ENCODE results near the gene CARD9.

CARD9 gene

GRCh38 chr9:136349546-136349945, 23.9 kb downstream of the CARD9 start:
- TF ChIP-seq, protein P1, sequence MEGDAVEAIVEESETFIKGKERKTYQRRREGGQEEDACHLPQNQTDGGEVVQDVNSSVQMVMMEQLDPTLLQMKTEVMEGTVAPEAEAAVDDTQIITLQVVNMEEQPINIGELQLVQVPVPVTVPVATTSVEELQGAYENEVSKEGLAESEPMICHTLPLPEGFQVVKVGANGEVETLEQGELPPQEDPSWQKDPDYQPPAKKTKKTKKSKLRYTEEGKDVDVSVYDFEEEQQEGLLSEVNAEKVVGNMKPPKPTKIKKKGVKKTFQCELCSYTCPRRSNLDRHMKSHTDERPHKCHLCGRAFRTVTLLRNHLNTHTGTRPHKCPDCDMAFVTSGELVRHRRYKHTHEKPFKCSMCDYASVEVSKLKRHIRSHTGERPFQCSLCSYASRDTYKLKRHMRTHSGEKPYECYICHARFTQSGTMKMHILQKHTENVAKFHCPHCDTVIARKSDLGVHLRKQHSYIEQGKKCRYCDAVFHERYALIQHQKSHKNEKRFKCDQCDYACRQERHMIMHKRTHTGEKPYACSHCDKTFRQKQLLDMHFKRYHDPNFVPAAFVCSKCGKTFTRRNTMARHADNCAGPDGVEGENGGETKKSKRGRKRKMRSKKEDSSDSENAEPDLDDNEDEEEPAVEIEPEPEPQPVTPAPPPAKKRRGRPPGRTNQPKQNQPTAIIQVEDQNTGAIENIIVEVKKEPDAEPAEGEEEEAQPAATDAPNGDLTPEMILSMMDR (IDR thresholded peaks at IDR 0.05; ENCODE audit: low read depth, low read length, poor library complexity, severe bottlenecking): no peak
- no peak for TF ChIP-seq EZH2phosphoT487 (IDR thresholded peaks at IDR 0.05; ENCODE audit: borderline replicate concordance, low read length)
- Histone ChIP-seq H3K79me2 (ENCODE audit: control insufficient read depth, low read length) (no peaks in the 10 kb centered on the region), H3K4me2 (ENCODE audit: low read length) (no peak overlapping the region), H3K4me1 (ENCODE audit: control insufficient read depth, low read length) (no peaks in the 10 kb centered on the region), H3K9me2 (replicated peaks; ENCODE audit: control insufficient read depth, low read length) (no peaks in the 10 kb centered on the region), H3K36me3 (ENCODE audit: control insufficient read depth, low read length) (no peaks in the 10 kb centered on the region), H3K27ac (ENCODE audit: low read depth, low read length) (no peak overlapping the region), H3K4me3 (ENCODE audit: low read length) (no peak overlapping the region), H3K27me3 (ENCODE audit: control insufficient read depth, low read length) (peaks cover 20% of the 10 kb centered on the region), H4K20me1 (ENCODE audit: control insufficient read depth, insufficient read depth, low read depth, low read length) (no peaks in the 10 kb centered on the region), H3F3A (ENCODE audit: control insufficient read depth, insufficient read depth) (no peaks in the 10 kb centered on the region), H3K9me3 (ENCODE audit: control insufficient read depth, insufficient read depth, low read length) (no peaks in the 10 kb centered on the region)

GRCh38 chr9:136348691-136349090, 24.8 kb downstream of the CARD9 start:
- Histone ChIP-seq H3K9me3 (ENCODE audit: control insufficient read depth, insufficient read depth, low read length) (no peaks in the 10 kb centered on the region), H3K79me2 (ENCODE audit: control insufficient read depth, low read length) (no peaks in the 10 kb centered on the region), H3K27ac (ENCODE audit: low read depth, low read length) (no peak overlapping the region), H3K27me3 (ENCODE audit: control insufficient read depth, low read length) (peaks cover 13% of the 10 kb centered on the region), H3K36me3 (ENCODE audit: control insufficient read depth, low read length) (no peaks in the 10 kb centered on the region), H3K4me2 (ENCODE audit: low read length) (no peak overlapping the region), H3K9me2 (replicated peaks; ENCODE audit: control insufficient read depth, low read length) (no peaks in the 10 kb centered on the region), H3K4me1 (ENCODE audit: control insufficient read depth, low read length) (no peaks in the 10 kb centered on the region), H4K20me1 (ENCODE audit: control insufficient read depth, insufficient read depth, low read depth, low read length) (no peaks in the 10 kb centered on the region), H3K4me3 (ENCODE audit: low read length) (no peak overlapping the region), H3F3A (ENCODE audit: control insufficient read depth, insufficient read depth) (no peaks in the 10 kb centered on the region)
- TF ChIP-seq EZH2phosphoT487 (IDR thresholded peaks at IDR 0.05; ENCODE audit: borderline replicate concordance, low read length): no peak
- TF ChIP-seq, protein P1 (IDR thresholded peaks at IDR 0.05; ENCODE audit: low read depth, low read length, poor library complexity, severe bottlenecking): no peak

GRCh38 chr9:136347472-136348256, 25.8 kb downstream of the CARD9 start:
- no peaks in the 10 kb centered on the region for H3K79me2 ChIP-seq (ENCODE audit: control insufficient read depth, low read length)
- no peak overlapping the region for H3K4me3 ChIP-seq (ENCODE audit: low read length)
- no peaks in the 10 kb centered on the region for H3K9me2 ChIP-seq (replicated peaks; ENCODE audit: control insufficient read depth, low read length)
- H3K4me2 ChIP-seq (ENCODE audit: low read length): no peak overlapping the region
- H3K27me3 ChIP-seq (ENCODE audit: control insufficient read depth, low read length): peaks cover 2% of the 10 kb centered on the region
- TF ChIP-seq, protein P1 (IDR thresholded peaks at IDR 0.05; ENCODE audit: low read depth, low read length, poor library complexity, severe bottlenecking): no peak
- TF ChIP-seq EZH2phosphoT487 (IDR thresholded peaks at IDR 0.05; ENCODE audit: borderline replicate concordance, low read length): no peak
- H3F3A ChIP-seq (ENCODE audit: control insufficient read depth, insufficient read depth): no peaks in the 10 kb centered on the region
- H3K9me3 ChIP-seq (ENCODE audit: control insufficient read depth, insufficient read depth, low read length): no peaks in the 10 kb centered on the region
- no peak overlapping the region for H3K27ac ChIP-seq (ENCODE audit: low read depth, low read length)
- no peaks in the 10 kb centered on the region for H3K36me3 ChIP-seq (ENCODE audit: control insufficient read depth, low read length)
- no peaks in the 10 kb centered on the region for H4K20me1 ChIP-seq (ENCODE audit: control insufficient read depth, insufficient read depth, low read depth, low read length)
- H3K4me1 ChIP-seq (ENCODE audit: control insufficient read depth, low read length): peaks cover 5% of the 10 kb centered on the region; the same call in 1 of the 2 replicates

All from DOHH2 (cell line).